AML-193 (cell line): ENCODE results near the gene FBN3.
"Not testable (repeated sequence)": the region's sequence is repeated elsewhere in the genome, so short reads cannot be mapped to it uniquely, and the experiment has no call there.

Experiments used
- DNase-seq, 2 experiments: peaks; one replicate each; lab custom pipeline; 2025; lab: John Stamatoyannopoulos, UW

Gene FBN3

DNA sequence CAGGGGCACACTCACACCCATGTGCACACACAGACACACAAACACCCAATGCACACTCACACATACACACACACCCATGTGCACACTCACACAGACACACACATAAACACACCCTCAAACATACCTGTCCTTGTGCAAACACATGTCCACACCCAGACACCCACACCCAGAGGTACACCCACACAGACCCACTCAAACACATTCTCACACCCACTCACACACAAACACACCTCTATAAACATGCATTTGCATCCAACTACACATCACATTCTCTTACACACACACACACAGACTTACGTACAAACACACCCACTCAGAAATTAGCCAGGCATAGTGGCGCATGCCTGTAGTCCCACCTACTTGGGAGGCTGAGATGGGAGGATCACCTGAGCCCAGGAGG lies 31.4 kb downstream of the FBN3 start:
- DNase-seq: no peak

DNA sequence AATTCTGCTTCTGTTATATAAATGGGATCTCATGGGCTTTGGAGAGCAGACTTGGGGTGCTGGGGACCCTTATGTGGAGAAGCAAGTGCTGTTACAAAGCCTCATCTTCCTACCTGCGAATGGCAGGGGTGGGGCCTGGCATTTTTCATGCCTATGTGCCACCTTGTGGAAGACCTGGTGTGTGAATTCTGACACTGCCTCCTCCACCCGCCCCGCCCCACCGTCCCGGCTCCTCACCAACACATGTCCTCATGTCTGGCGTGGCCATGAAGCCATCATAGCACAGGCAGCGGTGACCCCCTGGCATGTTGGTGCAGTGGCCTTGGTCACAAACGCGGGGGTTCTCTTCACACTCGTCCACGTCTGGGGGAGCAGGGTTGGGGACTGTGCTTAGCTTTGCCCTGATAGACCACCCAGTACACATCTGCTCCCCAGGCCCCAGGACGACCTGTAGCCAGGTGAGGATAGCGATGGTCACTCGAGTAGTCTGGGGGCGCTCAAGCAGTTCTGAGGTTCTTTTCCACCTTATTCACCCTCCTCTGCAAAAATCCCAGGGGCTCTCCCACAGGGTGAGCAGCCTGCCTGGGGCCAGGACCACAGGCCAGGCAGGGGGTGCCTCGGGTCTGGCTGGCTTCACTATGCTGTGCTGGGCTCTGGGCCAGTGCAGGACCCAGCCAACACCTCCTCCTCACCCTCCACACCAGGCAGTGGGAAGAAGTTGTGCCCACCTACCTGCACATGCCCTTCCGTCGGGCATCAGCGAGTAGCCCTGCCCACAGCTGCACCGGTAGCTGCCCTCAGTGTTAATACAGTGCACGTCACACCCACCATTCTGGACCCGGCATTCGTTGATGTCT lies 32.7 kb downstream of the FBN3 start:
- DNase-seq: no peak

DNA sequence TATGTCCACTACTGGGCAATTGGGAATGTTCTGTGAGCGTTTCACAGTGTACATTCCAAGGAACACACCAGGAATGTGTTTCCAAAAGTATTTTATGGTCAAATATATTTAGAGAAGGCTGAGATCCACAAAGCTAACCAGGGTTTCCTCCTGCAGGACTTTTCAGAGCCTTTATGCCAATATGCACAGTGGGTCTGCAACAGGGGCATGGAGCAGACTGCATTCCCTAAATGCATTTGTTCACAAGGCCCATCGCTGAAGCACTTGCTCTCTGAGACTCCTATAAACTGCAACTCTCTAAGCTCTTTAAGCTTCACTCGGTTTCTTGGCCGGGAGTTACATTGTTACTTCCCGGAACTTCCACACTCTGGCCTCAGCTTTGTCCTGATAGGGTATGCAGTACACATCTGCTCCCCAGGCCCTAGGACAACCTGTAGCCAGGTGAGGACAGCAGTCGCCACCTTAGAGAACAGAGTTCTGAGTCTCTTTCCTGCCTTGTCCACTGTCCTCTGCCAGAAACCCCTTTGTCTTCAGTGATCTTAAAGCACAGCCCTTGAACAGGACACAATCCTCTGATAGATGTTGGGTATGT lies 33.5 kb downstream of the FBN3 start:
- DNase-seq: no peak

DNA sequence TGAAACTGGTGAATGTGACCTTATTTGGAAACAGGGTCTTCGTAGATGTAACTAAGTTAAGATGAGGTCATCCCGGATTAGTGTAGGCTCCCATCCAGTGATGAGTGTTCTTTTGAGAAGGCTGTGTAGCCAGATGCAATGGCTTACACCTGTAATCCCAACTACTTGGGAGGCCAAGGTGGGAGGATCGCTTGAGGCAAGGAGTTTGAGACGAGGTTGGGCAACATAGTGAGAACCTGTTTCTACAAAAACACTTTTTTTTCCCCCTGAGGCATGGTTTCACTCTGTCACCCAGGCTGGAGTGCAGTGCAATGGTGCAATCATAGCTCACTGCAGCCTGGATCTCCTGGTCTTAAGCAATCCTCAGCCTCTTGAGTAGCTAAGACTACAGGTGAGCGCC lies 36.4 kb downstream of the FBN3 start:
- DNase-seq: peak in 1 of 2 experiments; percentile 6

DNA sequence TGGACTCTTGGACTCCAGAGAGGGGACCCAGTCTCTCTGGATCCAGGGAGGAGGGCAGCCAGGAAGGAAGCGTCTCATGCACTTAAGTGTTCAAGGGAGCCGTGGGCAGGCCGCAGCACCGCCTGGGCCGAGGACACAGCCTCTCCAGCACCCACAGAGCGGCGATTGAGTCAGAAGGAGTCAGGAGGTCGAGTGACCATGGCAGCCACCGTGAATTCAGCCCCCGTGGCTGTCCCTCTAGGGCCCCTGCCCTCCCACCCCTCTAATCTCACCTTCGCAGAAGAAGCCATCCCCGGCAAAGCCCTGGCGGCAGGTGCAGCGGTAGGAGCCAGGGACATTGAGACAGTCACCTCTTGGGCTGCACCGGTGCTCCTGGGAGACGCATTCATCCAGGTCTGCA lies 38.0 kb downstream of the FBN3 start:
- no peak for DNase-seq

DNA sequence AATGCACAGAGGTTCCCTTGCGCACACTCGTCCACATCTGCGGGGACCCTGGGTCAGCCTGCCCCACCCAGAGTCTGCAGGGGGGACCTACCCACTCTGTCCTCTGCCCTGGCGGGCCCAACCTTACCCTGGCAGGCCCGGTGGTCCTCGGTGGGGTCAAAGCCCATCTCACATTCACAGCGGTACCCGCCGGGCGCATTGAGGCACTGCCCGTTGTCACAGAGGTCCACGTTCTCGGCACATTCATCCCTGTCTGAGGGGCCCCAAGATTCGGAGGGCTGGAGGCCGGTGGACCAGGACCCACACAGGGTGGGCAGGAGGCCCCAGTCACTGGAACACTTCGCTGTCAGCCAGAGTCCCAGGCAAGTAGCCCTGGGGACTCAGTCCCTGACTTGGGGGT lies 38.5 kb downstream of the FBN3 start:
- DNase-seq: no peak

DNA sequence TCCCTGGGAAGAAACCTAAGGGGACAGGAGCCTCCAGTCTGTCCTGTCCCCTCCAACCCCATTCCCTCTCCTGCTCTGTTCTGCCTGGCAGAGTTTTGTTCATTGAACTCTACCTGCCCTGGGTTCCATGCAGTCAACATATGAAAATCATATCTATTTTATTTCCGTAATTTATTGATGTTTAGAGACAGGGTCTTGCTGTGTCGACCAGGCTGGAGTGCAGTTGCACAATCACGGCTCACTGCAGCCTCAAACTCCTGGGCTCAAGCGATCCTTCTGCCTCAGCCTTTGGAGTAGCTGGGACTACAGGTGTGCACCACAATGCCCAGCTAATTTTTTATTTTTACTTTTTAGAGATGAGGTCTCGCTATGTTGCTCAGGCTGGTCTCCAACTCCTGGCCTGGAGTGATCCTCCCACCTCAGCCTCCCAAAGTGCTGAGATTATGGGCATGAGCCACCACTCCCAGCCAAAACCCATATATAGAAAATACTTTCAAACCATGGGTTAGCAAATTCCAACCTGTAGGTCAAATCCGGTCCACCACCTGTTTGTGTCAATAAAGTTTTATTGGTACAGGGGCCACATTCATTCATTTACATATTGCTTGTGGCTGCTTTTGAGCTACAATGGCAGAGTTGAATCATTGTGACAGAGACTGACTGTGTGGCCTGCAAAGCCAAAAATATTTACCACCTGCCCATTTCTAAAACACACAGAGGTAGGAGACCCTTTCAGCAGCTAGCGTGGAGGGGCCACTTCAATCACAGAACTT lies 39.3 kb downstream of the FBN3 start:
- DNase-seq: no peak

DNA sequence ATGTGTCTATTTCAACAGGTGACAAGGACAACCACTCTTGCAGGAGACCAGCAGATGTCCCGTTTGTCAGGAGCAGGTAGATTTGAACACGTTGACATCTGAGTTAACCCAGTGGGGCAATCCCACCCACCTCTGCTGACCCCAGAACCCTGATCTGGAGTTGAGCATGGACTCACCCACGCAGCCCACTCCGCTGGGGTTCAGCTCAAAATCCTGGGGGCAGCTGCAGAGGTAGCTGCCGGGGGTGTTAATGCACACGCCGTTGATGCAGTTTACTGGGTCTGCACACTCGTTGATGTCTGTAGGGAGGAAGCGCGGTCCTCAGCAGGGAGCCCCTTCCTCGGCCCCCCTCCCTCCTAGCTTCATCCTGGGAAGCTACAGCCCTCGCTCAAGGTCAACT lies 39.9 kb downstream of the FBN3 start:
- DNase-seq: no peak

DNA sequence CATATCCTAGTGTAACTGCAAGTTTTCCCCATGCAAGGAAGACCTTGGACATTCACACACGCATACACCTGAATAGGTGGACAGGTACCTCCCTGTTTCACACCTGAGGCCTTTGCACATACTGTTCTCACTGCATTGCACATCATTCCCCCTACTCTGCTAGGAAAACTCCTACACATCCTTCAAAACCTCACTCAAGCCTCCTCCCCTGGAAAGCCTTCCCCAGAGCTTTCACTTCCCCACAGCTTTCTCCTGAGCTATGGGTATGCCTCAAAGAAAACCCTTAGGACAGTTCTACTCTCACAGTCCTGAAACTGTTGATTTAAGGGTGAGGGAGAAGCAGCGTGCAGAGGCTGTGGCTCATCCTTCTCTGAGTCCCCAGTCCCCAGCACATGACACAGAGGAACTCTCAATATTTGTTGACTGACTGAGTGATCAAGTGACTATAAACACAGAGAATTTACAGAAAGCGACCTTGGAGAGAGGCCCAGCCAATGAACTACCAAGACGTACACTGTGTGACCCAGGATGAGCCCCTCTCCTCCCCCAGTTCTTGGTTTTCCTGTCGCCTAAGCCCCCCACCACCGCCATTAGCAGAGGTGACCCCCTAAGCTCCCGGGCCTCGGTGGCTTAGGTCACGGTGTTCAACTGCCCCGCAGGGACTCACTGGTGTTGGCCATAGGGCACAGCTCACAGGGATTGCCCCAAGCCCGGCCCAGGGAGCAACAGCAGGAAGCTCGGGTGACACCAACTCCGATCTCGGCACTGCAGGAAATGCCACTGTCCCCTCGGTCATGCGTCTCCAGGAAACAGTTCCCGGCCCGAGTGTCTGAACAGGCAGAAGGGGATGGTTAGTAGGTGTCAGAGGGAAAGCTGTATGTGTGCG lies 40.6 kb downstream of the FBN3 start:
- DNase-seq: no peak

DNA sequence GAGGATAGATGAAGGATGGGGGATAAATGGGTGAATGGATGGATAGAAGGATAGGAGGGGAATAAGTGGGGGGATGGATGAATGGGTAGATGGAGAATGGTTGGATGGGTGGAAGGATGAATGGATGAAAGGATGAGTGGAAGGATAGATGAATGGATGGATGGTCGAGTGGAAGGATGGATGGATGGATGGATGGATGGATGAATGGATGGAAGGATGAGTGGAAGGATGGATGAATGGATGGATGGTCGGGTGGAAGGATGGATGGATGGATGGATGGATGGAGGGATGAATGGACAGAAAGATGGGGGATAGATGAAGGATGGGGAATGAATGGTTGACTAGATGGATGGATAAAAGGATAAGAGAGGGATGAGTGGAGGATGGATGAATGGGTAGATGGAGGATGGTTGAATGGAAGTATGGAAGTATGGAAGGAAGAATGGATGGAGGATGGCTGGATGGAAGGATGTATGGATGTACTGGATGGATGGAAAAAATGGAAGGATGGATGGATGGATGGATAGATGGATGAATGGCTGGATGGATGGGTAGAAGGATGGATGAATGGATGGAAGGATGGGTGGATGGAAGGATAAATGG lies 42.0 kb downstream of the FBN3 start:
- DNase-seq: no peak

DNA sequence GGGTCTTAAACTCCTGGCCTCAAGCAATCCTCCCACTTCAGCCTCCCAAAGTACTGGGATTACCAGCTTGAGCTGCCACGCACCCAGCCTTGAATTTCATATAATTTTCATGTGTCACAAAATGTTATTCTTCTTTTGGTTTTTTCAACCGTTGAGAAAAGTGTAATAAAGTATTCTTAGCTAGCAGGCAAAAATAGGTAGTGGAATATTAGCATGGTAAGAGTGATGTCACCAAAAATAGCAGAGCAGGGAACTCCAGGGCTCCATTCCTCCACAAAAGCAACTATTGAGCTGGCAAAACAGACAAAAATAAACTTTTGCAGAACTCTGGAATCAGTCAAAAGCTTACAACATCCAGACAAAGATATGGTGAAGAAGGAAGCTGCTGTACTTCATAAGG lies 43.9 kb downstream of the FBN3 start:
- DNase-seq: no peak

DNA sequence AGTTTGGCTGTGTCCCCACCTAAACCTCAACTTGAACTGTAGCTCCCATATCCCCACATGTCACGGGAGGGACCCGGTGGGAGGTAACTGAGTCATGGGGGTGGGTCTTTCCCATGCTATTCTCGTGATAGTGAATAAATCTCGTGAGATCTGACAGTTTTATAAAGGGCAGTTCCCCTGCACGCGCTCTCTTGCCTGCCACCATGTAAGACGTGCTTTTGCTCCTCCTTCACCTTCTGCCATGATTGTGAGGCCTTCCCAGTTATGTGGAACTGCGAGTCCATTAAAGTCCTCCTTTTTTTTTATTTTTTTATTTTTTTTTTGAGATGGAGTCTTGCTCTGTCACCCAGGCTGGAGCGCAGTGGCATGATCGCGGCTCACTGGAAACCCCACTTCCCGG lies 47.5 kb downstream of the FBN3 start:
- not testable (repeated sequence) for DNase-seq

DNA sequence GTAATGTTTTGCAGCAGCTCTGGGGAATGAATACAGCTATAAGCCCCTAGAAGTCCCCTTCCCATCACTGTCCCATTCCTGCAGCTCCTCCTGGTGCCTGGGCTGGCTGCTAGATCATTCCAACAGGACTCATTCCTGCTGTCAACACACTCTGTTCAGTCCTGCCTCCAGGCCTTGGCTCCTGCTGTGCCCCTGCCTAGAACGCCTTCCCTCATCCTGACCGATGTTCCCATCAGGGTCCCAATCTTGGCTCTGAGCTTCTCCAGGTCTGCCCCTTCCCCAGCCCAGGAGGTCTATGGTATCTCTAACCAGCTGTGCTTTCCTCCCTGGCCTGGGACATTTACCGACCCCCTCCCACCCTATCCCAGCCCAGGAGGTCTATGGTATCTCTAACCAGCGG lies 48.1 kb downstream of the FBN3 start:
- no peak for DNase-seq

DNA sequence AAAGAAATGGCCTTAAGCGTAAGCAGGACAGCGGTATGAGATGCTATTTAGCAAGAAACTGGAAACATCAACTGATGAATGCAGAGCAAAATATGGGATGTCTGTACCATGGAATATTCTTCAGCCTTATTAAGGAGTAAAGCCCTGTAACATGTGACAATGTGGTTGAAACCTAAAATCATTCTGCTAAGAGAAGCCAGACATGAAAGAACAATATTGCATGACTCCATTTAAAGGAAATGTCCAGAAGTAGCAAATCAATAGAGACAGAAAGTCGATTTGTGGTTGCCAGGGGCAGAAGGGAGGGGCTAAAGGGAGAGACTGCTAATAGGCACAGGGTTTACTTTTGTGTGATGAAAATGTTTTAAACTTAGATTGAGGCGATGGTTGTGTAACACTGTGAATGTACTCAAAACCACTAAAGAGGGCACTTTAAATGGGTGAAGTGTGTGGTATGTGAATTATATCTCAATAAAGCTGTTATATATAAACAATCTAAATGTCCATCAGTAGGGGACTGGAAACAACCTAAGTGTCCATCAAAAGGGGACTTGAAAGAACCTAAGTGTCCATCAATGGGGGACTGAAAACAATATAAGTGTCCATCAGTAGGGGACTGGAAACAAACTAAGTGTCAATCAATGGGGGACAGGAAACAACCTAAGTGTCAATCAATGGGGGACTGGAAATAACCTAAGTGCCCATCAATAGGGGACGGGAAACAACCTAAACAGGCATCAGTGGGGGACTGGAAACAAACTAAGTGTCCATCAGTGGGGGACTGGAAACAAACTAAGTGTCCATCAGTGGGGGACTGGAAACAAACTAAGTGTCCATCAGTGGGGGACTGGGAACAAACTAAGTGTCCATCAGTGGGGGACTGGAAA lies 51.5 kb downstream of the FBN3 start:
- no peak for DNase-seq

DNA sequence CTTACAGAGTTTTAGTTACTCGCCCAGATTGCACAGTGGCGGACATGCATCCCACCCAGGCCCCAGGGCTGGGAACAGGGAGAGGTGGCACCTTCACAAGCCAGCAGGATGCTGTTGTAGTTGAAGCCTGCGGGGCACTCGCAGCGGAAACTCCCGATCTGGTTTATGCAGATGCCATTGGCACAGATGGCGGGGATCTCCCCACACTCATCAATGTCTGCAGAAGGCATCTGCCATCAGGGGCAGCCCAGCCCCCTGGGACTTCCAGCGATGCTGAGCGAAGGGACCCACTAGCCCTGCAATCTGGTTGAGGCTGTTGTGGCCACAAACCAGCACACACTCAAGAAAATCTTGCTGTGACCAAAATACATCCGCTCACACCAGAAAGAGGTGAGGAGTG lies 52.2 kb downstream of the FBN3 start:
- no peak for DNase-seq

DNA sequence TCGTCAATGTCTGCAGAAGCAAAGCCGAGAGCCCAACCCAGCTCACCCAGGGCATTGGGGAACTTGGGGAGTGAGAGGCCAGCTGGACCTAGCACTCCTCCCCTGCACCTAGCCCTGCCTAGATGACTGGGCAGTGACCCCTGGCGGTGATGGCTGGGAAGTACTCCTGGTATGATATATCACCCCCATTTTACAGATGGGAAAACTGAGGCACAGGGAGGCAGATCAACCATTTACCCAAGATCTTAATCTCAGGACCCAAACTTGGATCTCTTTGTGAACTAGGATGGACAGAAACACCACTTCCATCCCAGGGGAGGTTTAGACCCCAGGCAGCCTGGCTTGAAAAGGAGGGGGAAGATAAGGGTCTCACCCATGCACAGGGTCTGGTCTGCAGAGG lies 53.3 kb downstream of the FBN3 start:
- no peak for DNase-seq

DNA sequence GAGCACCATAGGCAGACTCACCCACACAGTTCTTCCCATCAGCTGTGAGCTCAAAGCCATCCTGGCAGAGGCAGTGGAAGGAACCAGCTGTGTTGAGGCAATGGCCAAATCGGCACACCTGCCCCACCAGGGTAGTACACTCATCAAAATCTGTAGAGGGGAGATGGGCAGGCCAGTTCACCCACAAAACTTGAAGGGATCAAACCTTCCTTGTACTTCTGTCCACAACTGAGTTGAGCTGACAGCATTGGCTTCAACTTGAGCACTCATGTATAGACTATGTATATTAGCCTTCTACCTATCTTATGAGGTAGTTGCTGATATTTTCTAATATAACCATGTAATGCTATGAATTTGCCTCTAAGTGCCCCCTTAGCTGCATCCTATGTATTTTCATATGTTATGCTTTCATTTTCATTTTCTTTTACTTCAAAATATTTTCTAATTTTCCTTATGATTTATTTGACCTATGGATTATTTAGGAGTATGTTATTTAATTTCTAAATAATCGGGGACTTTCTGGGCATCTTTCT lies 54.0 kb downstream of the FBN3 start:
- DNase-seq: no peak

DNA sequence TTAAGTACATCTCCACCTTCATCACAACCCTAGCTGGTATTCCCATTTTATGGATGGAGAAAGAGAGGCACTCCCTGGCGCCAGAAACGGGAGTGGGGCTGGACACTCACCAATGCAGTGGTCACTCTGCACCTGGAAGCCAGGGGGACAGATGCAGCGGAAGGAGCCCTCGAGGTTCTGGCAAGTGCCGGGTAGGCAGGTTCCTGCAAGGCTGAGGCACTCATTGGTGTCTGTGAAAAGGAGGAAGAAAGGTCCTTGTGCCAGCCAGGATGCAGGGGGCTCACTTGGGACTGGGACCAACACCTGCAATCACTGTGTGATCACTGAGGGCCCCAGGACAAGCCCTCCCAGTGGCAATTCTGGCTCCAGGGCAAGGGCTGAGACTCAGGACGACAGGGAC lies 55.1 kb downstream of the FBN3 start:
- DNase-seq: no peak

DNA sequence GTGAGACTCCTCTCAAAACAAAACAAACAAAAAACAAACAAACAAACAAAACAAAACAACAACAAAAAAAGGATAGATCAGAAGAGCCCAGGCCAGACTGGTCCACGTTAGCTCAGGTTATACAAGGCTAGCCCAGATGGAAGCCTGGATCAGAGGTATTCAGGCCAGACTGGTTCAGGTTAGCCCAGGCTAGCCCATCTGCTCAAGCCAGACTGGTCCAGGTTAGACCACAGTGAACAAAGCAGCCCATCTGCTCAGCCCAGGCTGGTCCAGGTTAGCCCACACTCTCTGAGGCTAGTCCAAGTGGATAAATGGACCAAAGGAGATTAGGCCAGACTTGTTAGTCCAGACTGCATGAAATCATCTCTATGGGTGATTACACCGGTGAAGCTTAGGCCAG lies 55.7 kb downstream of the FBN3 start:
- DNase-seq: no peak

DNA sequence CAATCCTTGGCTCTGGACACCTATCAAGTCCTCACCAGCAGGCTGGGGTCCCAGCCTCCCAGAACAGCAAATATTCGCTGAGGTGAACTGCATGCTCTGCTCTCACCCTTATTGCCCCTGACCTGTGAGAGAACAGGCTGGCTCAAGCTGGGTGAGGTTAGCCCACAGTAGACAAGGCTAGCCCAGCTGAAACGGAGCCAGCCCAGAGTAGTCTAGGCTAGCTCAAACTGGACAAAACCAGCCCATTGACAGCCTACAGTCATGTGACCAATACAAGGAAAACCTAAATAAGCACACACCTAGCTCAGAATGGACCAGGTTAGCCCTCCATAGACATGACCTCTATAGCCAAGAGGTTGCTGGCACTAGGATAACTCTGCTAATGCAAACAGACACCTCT lies 58.4 kb downstream of the FBN3 start:
- no peak for DNase-seq
